Gastroesophageal sphincter (tissue), 4 donors: Measurements from ENCODE around the gene FCMR. TPM values are rescaled to one million over a fixed set of nuclear protein-coding genes. Genes with fewer than 3 reads are reported as not detected.

Source experiments
- ATAC-seq: fragments of 150-250 bp; one replicate; pipeline ENCODE4 v1.9.1; 2016; ENCODE audit warnings: mild to moderate bottlenecking, moderate library complexity
- H3K27ac ChIP-seq, 4 donors: fragments of 200-600 bp; sonication (generic) in 3 of 4; 1 replicate in 3 of 4; 2 replicates in 1 of 4; pipeline ENCODE4 v1.5.1; 2016 to 2019
- H3K27me3 ChIP-seq: fragments of 200-600 bp; sonication (generic); one replicate; pipeline ENCODE4 v1.5.1; 2019
- H3K36me3 ChIP-seq, 2 donors: fragments of 200-600 bp; sonication (generic); one replicate each; pipeline ENCODE4 v1.5.1; 2019; ENCODE audit warnings: control low read depth in 1 of 2
- H3K4me1 ChIP-seq, 3 donors: fragments of 200-600 bp; sonication (generic); 1 replicate in 2 of 3; 2 replicates in 1 of 3; pipeline ENCODE4 v1.5.1; 2016 to 2019; ENCODE audit warnings: control low read depth in 2 of 3
- H3K4me3 ChIP-seq, 2 donors: fragments of 200-600 bp; sonication (generic); one replicate each; pipeline ENCODE4 v1.5.1; 2019; ENCODE audit warnings: mild to moderate bottlenecking in 1 of 2, moderate library complexity in 1 of 2
- H3K9me3 ChIP-seq, 3 donors: fragments of 200-600 bp; sonication (generic); one replicate each; pipeline ENCODE4 v1.5.1; 2017 to 2019; ENCODE audit warnings: control low read depth in 2 of 3
- CTCF ChIP-seq, 4 experiments: fragments of 200-600 bp in 2 of 4; fragments of 450-650 bp in 2 of 4; sonication (generic) in 1 of 4; IDR thresholded peaks; one replicate each; pipeline ENCODE4 v1.5.1; 2017 to 2019; ENCODE audit warnings: antibody characterized with exemption in 4 of 4, mild to moderate bottlenecking in 2 of 4, moderate library complexity in 2 of 4
- EP300 ChIP-seq: sonication (generic); formaldehyde crosslinking; IDR thresholded peaks from one replicate; pipeline ENCODE4 v1.6.1; 2017; ENCODE audit warnings: antibody characterized with exemption, mild to moderate bottlenecking
- POLR2A ChIP-seq, 2 donors: fragments of 450-650 bp; IDR thresholded peaks; one replicate each; pipeline ENCODE4 v1.6.1; 2017; ENCODE audit warnings: antibody characterized with exemption in 2 of 2, mild to moderate bottlenecking in 2 of 2, moderate library complexity in 1 of 2
- POLR2AphosphoS5 ChIP-seq: sonication (generic); formaldehyde crosslinking; IDR thresholded peaks from one replicate; pipeline ENCODE4 v1.6.1; 2017; ENCODE audit warnings: antibody characterized with exemption
- WGBS, 2 donors: methylation state at CpG; one replicate each; pipeline ENCODE4 v1.1.5; 2018; ENCODE audit warnings: low coverage in 1 of 2; 5-methylcytosine and 5-hydroxymethylcytosine counted together
- total RNA-seq, 4 donors: library from RNA; depleted of rRNA; stranded (reverse); fragments of >200 nt; gene quantifications; one replicate each; pipeline ENCODE4 v1.1.0, GENCODE V29; 2016

Gene FCMR
- total RNA-seq, 4 donors from 2014 or later = 1.0 to 4.1 (median 1.6) TPM; not detected in 1

GRCh38 chr1:206954459-206955342 is 33.0 kb upstream of the FCMR start:
- H3K27ac ChIP-seq = no peak overlapping the region
- H3K4me1 ChIP-seq = no peaks in the 10 kb centered on the region
- H3K36me3 ChIP-seq = no peaks in the 10 kb centered on the region
- no peak for ATAC-seq
- 84 to 87% methylated on average over 5 to 10 of the region's 10 CpGs for WGBS, 2 donors
- TF ChIP-seq CTCF (IDR thresholded peaks at IDR 0.05) = no peak
- TF ChIP-seq POLR2A (IDR thresholded peaks at IDR 0.05) = no peak
- TF ChIP-seq EP300 = no peak
- no peak for TF ChIP-seq POLR2AphosphoS5
- H3K4me3 ChIP-seq = no peak overlapping the region
- no peaks in the 10 kb centered on the region for H3K27me3 ChIP-seq
- H3K9me3 ChIP-seq = peaks cover 0 to 7% (median 0%) of the 10 kb centered on the region in 3 donors

- ATAC-seq = no peak
- TF ChIP-seq POLR2A (IDR thresholded peaks at IDR 0.05) = no peak
- TF ChIP-seq CTCF (IDR thresholded peaks at IDR 0.05) = no peak
- TF ChIP-seq POLR2AphosphoS5 = no peak
- TF ChIP-seq EP300 = no peak
- Histone ChIP-seq H3K9me3 (peaks cover 0 to 11% (median 0%) of the 10 kb centered on the region in 3 donors), H3K4me3 (no peak overlapping the region), H3K36me3 (no peaks in the 10 kb centered on the region), H3K27ac (no peak overlapping the region), H3K27me3 (no peaks in the 10 kb centered on the region), H3K4me1 (no peaks in the 10 kb centered on the region)
- 83% methylated on average over 1 of the region's 2 CpGs; no CpG with 5 or more reads in 1 of the 2 donors for WGBS, 2 donors
Measured at GRCh38 chr1:206953626-206954025, 31.9 kb upstream of the FCMR start.

GRCh38 chr1:206953126-206953525 is 31.4 kb upstream of the FCMR start:
- Histone ChIP-seq H3K27me3 (peaks cover 4% of the 10 kb centered on the region), H3K36me3 (no peaks in the 10 kb centered on the region), H3K9me3 (peaks cover 0 to 11% (median 0%) of the 10 kb centered on the region in 3 donors), H3K4me1 (no peaks in the 10 kb centered on the region), H3K27ac (no peak overlapping the region), H3K4me3 (no peak overlapping the region)
- WGBS, 2 donors = 77 to 100% methylated on average over 3 of the region's 3 CpGs
- no peak for ATAC-seq
- TF ChIP-seq POLR2AphosphoS5 (no peak), POLR2A (IDR thresholded peaks at IDR 0.05) (no peak), CTCF (IDR thresholded peaks at IDR 0.05) (no peak), EP300 (no peak)

GRCh38 chr1:206952171-206952570 is 30.4 kb upstream of the FCMR start:
- Histone ChIP-seq H3K36me3 (no peaks in the 10 kb centered on the region), H3K27ac (no peak overlapping the region), H3K9me3 (peaks cover 0 to 11% (median 0%) of the 10 kb centered on the region in 3 donors), H3K4me3 (no peak overlapping the region), H3K27me3 (peaks cover 8% of the 10 kb centered on the region), H3K4me1 (no peaks in the 10 kb centered on the region)
- no peak for TF ChIP-seq POLR2A (IDR thresholded peaks at IDR 0.05)
- no peak for TF ChIP-seq POLR2AphosphoS5
- no peak for TF ChIP-seq EP300
- TF ChIP-seq CTCF (IDR thresholded peaks at IDR 0.05) = no peak
- 60 to 72% methylated on average over 4 of the region's 4 CpGs for WGBS, 2 donors
- no peak for ATAC-seq
